Measurements from ENCODE around the gene TXNRD2.

DNA sequence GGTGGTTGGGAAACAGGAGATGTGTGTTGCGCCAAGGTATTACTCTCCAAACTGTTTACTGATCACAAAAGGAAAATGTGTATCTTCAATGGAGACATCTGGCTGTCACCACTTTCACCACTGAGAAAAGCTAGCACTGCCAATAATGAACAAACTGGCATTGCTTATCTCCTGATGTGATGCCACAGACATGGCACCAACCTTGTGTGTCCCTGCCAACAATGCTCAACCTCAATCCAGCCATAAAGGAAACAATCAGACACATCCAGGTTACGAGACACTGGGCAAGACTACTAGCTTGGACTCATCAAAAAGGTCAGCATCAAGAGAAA is 115.0 kb downstream of the TXNRD2 start:
- TF ChIP-seq, protein P1, sequence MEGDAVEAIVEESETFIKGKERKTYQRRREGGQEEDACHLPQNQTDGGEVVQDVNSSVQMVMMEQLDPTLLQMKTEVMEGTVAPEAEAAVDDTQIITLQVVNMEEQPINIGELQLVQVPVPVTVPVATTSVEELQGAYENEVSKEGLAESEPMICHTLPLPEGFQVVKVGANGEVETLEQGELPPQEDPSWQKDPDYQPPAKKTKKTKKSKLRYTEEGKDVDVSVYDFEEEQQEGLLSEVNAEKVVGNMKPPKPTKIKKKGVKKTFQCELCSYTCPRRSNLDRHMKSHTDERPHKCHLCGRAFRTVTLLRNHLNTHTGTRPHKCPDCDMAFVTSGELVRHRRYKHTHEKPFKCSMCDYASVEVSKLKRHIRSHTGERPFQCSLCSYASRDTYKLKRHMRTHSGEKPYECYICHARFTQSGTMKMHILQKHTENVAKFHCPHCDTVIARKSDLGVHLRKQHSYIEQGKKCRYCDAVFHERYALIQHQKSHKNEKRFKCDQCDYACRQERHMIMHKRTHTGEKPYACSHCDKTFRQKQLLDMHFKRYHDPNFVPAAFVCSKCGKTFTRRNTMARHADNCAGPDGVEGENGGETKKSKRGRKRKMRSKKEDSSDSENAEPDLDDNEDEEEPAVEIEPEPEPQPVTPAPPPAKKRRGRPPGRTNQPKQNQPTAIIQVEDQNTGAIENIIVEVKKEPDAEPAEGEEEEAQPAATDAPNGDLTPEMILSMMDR (IDR thresholded peaks at IDR 0.05; ENCODE audit: low read length): no peak
- TF ChIP-seq EZH2phosphoT487 (IDR thresholded peaks at IDR 0.05; ENCODE audit: low read length): no peak
- no peak for TF ChIP-seq EZH2 (optimal IDR thresholded peaks at IDR 0.05; ENCODE audit: low read depth, low read length)

Data from MM.1S (cell line).